Medulla oblongata (tissue), 1 donor: ENCODE results near the gene PPRC1.

Experiments
- DNase-seq: peaks from one replicate; pipeline ENCODE4 v3.0.0-alpha.2; 2015; ENCODE audit errors: extremely low spot score

The PPRC1 gene, protein sequence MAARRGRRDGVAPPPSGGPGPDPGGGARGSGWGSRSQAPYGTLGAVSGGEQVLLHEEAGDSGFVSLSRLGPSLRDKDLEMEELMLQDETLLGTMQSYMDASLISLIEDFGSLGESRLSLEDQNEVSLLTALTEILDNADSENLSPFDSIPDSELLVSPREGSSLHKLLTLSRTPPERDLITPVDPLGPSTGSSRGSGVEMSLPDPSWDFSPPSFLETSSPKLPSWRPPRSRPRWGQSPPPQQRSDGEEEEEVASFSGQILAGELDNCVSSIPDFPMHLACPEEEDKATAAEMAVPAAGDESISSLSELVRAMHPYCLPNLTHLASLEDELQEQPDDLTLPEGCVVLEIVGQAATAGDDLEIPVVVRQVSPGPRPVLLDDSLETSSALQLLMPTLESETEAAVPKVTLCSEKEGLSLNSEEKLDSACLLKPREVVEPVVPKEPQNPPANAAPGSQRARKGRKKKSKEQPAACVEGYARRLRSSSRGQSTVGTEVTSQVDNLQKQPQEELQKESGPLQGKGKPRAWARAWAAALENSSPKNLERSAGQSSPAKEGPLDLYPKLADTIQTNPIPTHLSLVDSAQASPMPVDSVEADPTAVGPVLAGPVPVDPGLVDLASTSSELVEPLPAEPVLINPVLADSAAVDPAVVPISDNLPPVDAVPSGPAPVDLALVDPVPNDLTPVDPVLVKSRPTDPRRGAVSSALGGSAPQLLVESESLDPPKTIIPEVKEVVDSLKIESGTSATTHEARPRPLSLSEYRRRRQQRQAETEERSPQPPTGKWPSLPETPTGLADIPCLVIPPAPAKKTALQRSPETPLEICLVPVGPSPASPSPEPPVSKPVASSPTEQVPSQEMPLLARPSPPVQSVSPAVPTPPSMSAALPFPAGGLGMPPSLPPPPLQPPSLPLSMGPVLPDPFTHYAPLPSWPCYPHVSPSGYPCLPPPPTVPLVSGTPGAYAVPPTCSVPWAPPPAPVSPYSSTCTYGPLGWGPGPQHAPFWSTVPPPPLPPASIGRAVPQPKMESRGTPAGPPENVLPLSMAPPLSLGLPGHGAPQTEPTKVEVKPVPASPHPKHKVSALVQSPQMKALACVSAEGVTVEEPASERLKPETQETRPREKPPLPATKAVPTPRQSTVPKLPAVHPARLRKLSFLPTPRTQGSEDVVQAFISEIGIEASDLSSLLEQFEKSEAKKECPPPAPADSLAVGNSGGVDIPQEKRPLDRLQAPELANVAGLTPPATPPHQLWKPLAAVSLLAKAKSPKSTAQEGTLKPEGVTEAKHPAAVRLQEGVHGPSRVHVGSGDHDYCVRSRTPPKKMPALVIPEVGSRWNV (N-terminal part only)

DNA sequence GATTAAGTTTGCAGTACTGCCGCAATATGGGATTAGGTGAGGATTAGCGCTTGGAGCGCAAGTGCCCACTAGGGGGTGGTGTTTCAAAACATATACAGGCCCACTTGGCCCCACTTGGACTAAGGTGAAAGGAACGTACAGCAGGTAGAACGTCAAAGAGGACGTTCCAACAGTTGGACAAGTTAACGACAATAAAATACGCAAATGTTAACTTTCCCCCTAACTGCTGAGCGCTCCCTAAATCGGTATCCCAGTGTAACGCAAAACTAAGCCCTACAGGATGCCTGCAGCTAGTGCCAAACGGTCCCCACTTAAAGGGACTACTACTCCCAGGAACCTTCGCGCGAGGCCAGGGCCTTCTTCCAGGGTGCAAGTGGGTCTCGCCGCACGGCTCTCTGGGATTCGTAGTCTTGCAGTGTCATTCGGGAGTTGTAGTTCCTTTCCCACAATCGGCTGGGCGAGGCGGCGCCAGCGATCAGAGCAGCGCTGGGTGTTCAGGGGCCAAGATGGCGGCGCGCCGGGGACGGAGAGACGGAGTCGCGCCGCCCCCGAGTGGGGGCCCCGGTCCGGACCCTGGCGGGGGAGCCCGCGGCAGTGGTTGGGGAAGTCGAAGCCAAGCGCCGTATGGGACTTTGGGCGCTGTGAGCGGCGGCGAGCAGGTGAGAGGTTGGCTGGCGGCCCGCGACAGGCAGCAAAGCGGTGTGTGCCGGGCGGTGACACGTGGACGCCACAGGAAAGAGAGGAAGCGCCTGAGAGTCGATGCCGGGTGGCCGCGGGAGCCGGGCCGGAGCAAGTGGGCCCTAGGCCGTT is at the start of gene PPRC1:
PPRC1 (plus strand) TSS at position 478 of the 810 bp plus-strand sequence; CDS start at position 507, 29 bp downstream.
- DNase-seq, result peak; percentile 99

DNA sequence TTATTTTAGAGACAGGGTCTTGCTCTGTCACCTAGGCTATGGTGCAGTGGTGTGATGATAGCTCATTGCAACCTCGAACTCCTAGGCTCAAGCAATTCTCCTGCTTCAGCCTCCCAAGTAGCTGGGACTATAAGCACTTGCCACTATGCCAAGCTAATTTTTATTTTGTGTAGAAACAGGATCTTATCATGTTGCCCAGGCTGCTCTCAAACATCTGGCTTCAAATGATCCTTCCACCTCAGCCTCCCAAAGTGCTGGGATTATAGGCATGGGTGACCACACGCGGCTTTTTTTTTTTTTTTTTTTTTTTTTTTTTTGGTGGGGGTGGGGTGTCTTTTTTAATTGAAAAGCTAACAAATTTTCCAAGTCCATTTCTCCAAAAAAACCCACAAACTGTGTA is 49.3 kb upstream of the PPRC1 start:
- no peak for DNase-seq

DNA sequence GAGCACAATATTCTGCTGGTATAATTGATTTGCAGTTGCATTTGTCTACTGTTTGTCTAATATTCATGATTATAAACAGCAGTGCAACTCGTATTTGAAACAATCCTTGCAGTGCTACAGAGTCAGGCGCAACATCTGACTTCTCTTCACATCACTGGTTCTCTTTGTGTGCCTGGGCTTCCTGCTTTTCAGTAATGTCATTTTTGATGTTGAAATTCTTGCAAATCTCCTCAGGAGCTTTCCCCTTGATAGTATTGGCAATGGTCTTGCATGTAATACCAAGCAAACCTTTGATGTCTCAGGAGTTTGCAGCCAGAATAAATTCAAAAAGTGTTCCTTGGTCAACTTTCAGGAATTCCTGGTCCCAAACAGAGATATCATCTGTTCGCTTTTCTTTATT is 47.5 kb upstream of the PPRC1 start:
- no peak for DNase-seq

DNA sequence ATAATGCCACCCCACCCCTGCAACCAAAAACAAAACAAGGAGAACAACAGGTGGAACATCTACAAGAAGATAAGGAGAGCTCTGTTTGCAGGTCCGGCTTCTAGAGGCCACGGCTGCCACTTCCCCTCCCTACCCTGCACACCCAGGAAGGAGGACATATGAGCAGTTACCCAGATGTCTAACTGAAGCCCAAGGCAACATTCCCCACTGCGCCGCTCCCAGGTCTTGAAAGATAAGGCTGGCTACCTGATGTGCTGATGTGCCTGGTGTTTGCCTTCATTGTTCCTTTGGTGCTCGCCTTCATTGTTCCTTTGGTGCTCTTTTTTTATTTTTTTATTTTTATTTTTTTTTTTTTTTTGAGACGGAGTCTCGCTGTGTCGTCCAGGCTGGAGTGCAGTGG is 46.6 kb upstream of the PPRC1 start:
- DNase-seq, result no peak

DNA sequence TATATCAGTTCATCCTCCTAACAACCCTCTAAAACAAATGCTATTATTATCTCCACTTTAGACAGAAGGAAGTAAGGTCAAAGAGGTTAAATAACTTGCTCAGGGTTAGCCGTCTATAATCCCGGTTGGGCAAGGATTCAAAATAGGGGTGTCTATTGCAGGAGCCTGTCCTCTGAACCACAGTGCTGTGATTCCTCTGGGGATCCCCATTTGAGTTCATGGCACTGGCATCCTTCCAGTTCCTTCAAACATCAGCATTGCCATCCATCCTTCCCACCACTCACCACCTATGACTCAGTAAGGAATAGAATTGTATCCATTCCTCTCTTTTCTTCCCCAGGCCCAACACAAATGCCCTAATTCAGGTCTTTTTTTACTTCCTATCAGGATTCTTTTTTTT is 42.1 kb upstream of the PPRC1 start:
- no peak for DNase-seq

DNA sequence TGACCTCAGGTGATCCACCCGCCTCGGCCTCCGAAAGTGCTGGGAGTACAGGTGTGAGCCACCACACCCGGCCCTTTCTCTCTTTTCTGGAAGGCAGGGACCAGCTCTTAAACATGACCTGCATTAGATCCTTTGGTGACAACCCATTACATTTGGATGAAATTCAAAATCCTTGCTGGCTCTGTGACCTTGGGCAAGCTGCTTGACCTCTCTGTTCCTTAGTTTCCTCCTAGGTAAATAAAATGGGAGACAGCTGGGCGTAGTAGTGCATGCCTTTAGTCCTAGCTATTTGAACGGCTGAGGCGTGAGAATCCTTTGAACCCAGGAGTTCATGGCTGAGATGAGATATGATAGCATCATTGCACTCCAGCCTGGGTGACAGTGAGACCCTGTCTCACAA is 36.4 kb upstream of the PPRC1 start:
- DNase-seq, result no peak

DNA sequence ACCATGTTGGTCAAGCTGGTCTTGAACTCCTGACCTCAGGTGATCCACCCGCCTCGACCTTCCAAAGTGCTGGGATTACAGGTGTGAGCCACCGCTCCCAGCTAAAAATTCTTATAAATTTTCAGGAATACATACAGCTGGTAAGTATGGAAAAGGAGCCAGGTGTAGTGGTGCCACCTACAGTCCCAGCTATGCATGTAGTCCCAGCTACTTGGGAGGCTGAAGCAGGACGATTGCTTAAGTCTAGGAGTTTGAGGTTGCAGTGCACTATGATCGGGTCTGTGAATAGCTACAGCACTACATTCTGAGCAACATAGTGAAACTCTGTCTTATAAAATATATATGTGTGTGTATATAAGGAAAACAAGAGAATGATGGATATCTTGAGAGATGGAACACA is 31.7 kb upstream of the PPRC1 start:
- DNase-seq, result no peak

DNA sequence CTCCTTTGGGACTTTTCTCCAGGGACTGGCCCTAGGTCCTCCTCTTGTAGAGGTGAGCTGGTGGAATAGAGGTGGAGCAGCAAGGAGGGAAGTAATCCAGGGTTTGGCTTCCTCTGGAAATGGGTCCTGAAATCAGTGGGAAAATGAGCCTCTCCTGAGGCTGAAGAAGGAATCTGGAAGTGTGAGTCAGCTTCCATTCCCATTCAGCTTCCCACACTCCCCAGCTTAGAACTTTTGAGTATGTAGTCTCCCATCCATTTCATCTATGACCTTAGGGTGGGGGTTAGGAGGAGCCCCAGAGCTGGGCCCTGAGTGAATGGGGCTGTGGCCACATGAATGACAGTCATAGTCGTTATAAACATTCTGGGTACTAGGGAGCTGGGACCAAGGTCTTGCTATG is 30.4 kb upstream of the PPRC1 start:
- no peak for DNase-seq

DNA sequence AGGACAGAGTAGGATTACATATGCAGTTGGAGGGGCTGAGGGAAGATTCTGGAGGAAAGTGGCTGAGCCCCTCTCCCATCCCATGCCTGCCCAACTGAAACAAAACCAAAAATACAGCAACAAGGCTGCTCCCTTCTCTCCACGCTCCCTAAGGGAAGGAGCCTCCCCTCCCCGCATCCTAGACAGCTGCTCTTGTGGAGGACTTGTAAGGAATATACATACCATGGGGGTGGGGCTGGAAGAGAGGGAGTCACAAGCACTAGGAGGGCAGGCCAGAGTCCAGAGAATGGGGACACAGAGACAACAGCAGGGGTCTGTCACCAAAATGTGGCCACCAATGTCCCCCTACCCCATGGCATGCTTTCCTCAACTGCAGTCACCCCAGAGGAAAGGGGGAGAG is 25.8 kb upstream of the PPRC1 start:
- no peak for DNase-seq

DNA sequence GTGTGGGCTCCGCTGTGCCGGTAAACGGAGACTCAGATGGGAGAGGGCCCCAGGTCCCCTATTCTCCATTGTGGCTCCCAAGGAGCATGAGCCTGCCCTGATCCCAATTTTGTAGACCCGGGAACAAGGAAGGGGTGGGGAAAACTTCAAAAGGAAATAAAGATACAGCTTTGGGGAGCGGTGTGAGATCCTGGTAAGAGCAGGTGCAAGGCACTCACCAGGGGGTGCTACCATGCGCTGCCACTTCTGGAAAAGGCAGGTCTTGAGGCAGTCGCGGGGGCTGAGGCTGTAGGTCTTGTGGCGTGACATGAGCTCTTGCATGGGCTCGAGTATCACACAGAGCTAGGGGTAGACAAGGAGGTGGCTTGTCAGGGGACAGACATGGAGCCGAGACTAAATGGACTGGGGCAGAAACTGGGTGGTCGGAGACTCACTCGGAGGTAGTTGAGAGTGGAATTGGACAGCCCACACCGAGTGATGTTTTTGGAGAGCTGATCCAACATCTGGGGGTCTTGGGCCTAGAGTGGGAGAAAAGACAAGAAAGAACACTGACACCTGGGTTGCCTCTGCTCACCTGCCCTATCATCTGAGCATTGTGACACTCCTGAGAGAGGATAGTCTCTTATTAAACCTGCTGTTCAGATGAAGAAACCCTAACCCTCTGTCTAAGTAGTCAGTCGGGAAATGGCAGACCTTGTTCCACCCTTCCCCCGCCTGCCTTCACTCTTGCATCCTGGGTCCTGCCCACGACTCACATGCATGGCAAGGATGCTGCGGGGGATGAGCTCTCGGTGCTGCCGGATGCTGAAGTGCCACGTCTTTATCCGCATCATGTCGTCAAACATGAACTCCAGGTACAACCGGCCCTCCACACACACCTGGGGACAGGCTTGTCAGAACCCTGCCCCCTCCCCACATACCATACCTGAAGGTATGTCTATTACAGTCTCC is 23.4 kb upstream of the PPRC1 start:
- no peak for DNase-seq

DNA sequence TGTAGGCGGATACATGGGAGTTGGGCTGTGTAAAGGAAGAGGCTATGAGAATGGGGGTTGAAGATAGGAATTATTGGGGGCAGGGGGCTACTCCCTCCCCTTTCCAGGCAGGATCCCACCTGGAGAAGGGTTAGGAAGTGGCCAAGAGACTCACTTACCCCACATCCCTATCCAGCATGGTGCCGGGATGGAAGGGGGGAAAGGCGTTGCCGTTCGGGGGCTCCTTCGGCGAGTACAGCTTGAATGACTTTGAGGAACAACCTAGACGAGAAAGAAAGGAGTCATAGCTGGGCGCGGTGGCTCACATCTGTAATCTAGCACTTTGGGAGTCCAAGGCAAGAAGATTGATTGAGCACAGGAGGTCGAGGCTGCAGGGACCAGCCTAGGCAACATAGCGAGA is 21.6 kb upstream of the PPRC1 start:
- no peak for DNase-seq

DNA sequence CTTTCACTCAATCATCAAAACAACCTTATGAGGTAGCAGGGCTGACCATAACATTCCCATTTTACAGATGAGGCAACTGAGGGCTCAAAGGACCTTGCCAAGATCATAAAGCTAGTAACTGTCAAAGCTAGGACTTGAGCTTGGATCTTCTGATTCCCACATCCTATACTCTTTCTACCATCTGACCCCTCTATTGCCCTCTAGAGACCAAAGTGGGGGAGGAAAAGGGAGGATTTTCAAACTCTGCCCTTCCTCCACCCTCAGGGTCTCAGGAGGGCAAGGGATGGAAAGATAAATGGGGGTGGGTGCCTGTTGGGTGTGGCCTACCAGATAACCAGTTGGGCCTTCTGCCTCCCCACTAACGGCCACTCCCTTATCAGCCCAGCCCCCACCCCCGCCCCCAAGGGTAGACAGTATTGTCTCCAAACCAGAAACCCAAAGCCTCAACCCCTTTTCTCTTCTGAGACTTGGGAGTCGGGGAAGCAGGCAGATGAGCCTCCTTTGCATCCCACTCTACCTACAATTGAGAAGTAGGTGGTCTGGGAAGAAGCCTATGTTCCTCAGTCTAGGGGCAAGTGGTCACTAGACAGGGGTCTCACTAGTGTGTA is 20.5 kb upstream of the PPRC1 start:
- no peak for DNase-seq

DNA sequence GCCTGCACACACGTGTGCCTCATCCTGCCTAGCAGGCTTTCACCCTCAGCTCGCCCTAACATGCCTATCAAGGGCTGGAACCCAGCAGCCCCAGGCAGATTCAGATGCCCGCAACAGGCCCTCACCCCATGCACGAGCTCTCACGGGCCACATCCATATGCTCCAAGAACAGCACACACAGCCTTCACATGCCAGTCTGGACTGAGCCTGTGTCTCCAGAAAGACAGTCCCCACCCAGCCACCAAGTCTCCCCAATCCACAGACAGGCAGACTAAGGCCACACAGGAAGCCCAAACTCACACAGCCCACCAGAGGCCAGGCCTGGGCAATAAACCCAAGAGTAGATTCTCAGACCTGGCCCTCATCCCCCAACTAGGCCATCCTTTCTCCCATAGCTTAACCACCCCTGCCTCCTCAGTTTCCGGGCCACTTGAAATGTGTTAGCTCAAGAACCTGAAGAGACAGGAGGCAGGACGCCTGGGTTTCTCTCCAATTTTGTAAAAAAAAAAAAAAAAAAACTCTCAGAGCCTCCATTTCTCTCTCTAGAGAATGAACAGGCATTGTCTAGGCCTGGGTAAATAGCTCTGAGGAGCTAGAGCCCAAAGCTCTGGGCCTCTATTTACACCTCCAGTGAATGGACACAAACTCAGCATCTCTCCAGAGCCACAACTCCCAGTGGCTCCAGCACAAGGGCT is 19.4 kb upstream of the PPRC1 start:
- no peak for DNase-seq

DNA sequence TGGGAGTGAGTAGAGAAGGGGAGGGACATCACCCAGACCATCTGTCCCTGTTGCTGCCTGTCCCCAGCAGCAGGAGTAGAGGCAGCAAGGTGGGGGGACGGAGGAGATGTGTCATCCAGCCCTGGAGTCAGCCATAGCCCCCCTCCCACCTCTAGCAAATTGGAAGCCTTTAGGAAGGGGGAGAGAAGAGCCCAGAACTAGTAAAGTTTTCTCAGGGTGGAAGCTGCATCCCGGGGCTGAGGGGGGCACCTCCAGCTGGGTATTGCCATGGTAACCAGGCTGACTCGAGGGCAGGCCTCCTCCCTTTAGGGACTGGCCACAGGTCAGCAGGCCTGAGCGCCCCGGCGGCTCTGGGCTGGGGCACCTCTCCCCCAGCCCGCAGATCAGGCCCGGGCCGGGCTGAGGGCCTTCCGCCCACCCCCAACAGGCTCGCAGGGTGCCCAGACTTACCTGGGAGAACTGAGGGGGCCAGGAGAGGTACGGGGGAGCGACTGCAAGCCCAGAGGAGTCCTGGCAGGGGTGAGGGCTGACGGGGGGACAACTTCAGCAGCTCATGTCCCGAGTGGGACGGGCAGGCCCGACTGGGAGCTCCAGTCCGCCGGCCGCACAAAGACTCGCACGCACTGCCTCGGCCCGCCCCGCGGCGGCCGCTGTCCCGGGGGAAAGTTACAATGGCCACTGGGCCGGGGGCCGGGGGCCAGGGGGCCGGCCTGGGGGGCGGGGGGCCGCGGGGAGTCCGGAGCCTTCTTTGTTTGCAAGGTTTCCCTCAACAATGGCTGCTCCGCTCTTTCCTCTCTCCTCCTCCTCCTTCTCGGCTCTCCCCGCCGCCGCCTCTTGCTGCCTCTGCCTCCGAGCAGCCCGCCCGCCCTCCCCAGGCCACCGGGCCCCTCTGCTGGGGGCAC is 18.6 kb upstream of the PPRC1 start:
- DNase-seq, result no peak

DNA sequence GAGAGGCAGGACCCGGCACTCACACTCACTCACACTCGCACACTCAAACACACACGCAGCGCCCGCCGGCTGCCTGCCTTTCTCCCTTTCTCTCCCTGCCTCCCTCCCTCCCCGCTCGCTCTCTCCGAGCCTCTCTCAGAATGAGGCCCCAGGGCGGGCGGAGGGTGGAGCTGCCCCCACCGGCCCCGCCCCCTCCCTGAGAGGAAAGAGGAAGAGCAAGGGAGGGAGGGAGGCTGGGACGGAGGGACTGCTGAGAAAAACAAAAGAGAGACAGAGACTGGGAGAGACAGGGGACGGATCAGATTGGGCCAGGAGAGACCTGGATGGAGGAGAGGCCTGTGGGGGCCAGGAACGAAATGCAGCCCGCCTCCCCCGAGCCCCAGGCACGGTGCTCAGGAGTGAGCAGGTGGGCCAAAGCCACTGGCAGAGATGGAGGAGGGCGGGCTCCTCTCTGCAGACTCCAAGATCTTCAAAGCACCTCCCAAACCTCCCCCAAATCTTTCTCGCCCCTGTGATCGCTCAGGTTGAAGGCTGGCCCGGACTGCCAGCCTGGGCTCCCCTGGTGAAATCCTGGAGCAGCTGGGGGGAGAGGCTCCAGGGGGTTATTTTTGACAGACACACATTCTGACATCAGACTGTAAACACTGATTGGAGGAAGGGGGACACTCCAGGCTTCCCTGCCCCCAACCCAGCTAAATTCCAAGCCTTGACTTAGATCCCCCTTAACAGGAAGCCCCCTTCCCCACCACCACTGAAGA is 17.8 kb upstream of the PPRC1 start:
- peak; percentile 98 for DNase-seq

DNA sequence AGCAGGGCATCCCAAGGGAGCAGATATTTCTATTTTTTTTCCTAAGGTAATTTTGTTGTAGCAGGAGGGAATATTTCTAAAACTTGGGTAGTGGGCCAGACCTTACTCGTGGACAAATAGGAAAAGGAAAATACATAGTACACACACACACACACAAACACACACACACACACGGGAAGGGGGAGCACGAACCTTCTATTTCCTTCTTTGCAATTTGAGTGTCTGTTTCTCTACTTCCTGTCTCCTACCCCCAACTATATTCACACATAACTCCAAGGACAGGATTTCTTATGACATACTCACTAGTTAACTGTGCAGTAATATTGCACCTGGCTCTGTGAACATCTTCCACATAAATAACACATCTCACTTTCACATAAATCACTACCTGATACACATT is 17.1 kb upstream of the PPRC1 start:
- DNase-seq, result peak; percentile 38

DNA sequence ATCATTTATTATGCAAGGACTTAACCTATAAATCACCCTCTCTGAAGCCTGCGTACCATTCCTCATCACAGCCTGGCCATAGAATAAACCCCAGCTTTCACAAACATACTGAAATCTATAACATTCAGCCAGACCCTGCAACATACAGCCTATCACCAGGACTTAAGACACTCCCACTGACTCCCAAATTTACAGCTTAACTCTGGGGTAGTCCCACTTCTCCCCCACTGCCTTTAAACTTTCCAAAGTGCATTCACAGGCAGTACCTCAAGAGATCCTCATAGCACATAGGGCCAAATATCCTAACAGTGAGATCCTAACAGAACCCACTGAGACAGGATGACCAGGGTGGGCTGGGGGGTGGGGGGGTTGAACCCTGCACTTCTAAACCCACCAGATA is 16.2 kb upstream of the PPRC1 start:
- DNase-seq, result no peak
